B cell (primary cell): ENCODE data around the gene REEP6. TPM values are rescaled to one million over a fixed set of nuclear protein-coding genes. Genes with fewer than 3 reads are reported as not detected.

Source experiments
- ATAC-seq: fragments of 200-7000 bp; cut with Tn5 transposase; one replicate; pipeline ENCODE4 v1.10.0; 2021; ENCODE audit warnings: low read depth, mild to moderate bottlenecking, moderate number of reproducible peaks, moderate library complexity
- CTCF ChIA-PET: fragments of 350-600 bp; sonication (Branson Sonifier 250); formaldehyde crosslinking; loops from one replicate; lab custom pipeline; 2021; ENCODE audit warnings: antibody characterized with exemption, inconsistent platforms; lab: Charles Lee
- POLR2A ChIA-PET: fragments of 350-600 bp; sonication (Branson Sonifier 250); formaldehyde crosslinking; loops from one replicate; lab custom pipeline; 2021; ENCODE audit warnings: antibody characterized with exemption; lab: Charles Lee
- DNase-seq: peaks from one replicate; pipeline ENCODE4 v3.0.0; 2013
- H2AFZ ChIP-seq: 2 replicates; pipeline ENCODE4 v1.6.1; 2012; ENCODE audit warnings: mild to moderate bottlenecking, low read depth, low read length; ENCODE audit not compliant: insufficient read depth, poor library complexity, severe bottlenecking
- H3K27ac ChIP-seq, 2 donors: 1 replicate in 1 of 2; 2 replicates in 1 of 2; pipeline ENCODE4 v1.5.1; 2012 to 2013; ENCODE audit warnings: low read length in 2 of 2, mild to moderate bottlenecking in 2 of 2, moderate library complexity in 1 of 2
- H3K27me3 ChIP-seq, 4 experiments: fragments of 200-600 bp in 1 of 4; sonication (generic) in 1 of 4; replicated peaks in 1 of 4; 1 replicate in 2 of 4; 2 replicates in 2 of 4; pipeline versions ENCODE4 v1.6.1 to v1.7.0; 2013 to 2016; ENCODE audit warnings: low read length in 3 of 4, mild to moderate bottlenecking in 2 of 4, mixed read lengths in 1 of 4, moderate library complexity in 1 of 4; ENCODE audit not compliant: insufficient read depth in 4 of 4, control insufficient read depth in 3 of 4; ENCODE audit errors: control extremely low read depth in 1 of 4
- H3K36me3 ChIP-seq, 2 experiments: replicated peaks in 1 of 2; 1 replicate in 1 of 2; 2 replicates in 1 of 2; pipeline versions ENCODE4 v1.6.1 to v1.7.1; 2013; ENCODE audit warnings: low read length in 1 of 2; ENCODE audit not compliant: insufficient read depth in 2 of 2, control insufficient read depth in 1 of 2; ENCODE audit errors: control extremely low read depth in 1 of 2, extremely low read depth in 1 of 2
- H3K4me1 ChIP-seq, 2 donors: fragments of 200-600 bp in 1 of 2; sonication (generic) in 1 of 2; 1 replicate in 1 of 2; 2 replicates in 1 of 2; pipeline versions ENCODE4 v1.5.1 to v1.6.1; 2013 to 2017; ENCODE audit warnings: low read length in 2 of 2; ENCODE audit not compliant: control insufficient read depth in 2 of 2, insufficient read depth in 2 of 2
- H3K4me2 ChIP-seq: replicated peaks from 2 replicates; pipeline ENCODE3; 2012; ENCODE audit warnings: mild to moderate bottlenecking, low read depth, low read length; ENCODE audit not compliant: poor library complexity, severe bottlenecking
- H3K4me3 ChIP-seq, 5 experiments: fragments of 200-600 bp in 1 of 5; sonication (generic) in 1 of 5; 1 replicate in 3 of 5; 2 replicates in 2 of 5; pipeline versions ENCODE4 v1.5.1 to v1.7.0; 2011 to 2016; ENCODE audit warnings: low read length in 4 of 5, mild to moderate bottlenecking in 4 of 5, low read depth in 2 of 5, control low read depth in 1 of 5, moderate library complexity in 1 of 5; ENCODE audit not compliant: insufficient read depth in 1 of 5; ENCODE audit errors: control extremely low read depth in 1 of 5, extremely low read depth in 1 of 5
- H3K79me2 ChIP-seq: fragments of 200-600 bp; sonication (generic); one replicate; pipeline ENCODE4 v1.6.0; 2016; ENCODE audit warnings: low read length; ENCODE audit not compliant: control insufficient read depth, insufficient read depth
- H3K9ac ChIP-seq: fragments of 200-600 bp; sonication (generic); 2 replicates; pipeline ENCODE4 v1.6.1; 2017; ENCODE audit warnings: mild to moderate bottlenecking, low read length, moderate library complexity
- H3K9me3 ChIP-seq, 3 donors: one replicate each; pipeline versions ENCODE4 v1.6.1 to v1.7.1; 2013; ENCODE audit warnings: low read length in 2 of 3; ENCODE audit not compliant: control insufficient read depth in 2 of 3, insufficient read depth in 1 of 3; ENCODE audit errors: control extremely low read depth in 1 of 3
- H4K20me1 ChIP-seq: 2 replicates; pipeline ENCODE4 v1.6.0; 2012; ENCODE audit warnings: mild to moderate bottlenecking, low read length; ENCODE audit not compliant: insufficient read depth, control insufficient read depth, poor library complexity, severe bottlenecking
- H3K27ac Mint-ChIP-seq: one replicate; pipeline ENCODE4 v1.8.0; 2021; ENCODE audit warnings: mixed read lengths
- H3K27me3 Mint-ChIP-seq: one replicate; pipeline ENCODE4 v1.8.0; 2021; ENCODE audit warnings: mixed read lengths
- H3K4me1 Mint-ChIP-seq: one replicate; pipeline ENCODE4 v1.8.0; 2021; ENCODE audit warnings: mixed read lengths
- H3K4me3 Mint-ChIP-seq: one replicate; pipeline ENCODE4 v1.8.0; 2021; ENCODE audit warnings: mixed read lengths
- H3K9me3 Mint-ChIP-seq: one replicate; pipeline ENCODE4 v1.8.0; 2022; ENCODE audit warnings: mixed read lengths; ENCODE audit not compliant: insufficient read depth
- CTCF ChIP-seq: fragments of 200-600 bp; IDR thresholded peaks from one replicate; pipeline ENCODE4 v1.8.0; 2022; ENCODE audit warnings: antibody characterized with exemption, mild to moderate bottlenecking
- EZH2 ChIP-seq: IDR thresholded peaks from 2 replicates; pipeline ENCODE4 v1.6.1; 2012; ENCODE audit warnings: borderline replicate concordance, low read depth, mild to moderate bottlenecking, moderate library complexity, low read length; ENCODE audit not compliant: insufficient read depth, poor library complexity, severe bottlenecking
- WGBS: methylation state at CpG from one replicate; pipeline ENCODE4 v1.1.5; 2013; ENCODE audit warnings: missing lambda C conversion rate; ENCODE audit not compliant: insufficient coverage; 5-methylcytosine and 5-hydroxymethylcytosine counted together
- intact Hi-C: fragments of 100-400 bp; cut with micrococcal nuclease; formaldehyde crosslinking; loops from one replicate; pipeline ENCODE4 v1.10.0; 2022
- polyA plus RNA-seq: library from polyadenylated mRNA; depleted of rRNA; stranded (reverse); fragments of >200 nt; gene quantifications from 2 replicates; pipeline ENCODE4 v1.2.3, GENCODE V29; 2012
- total RNA-seq, 2 donors: library from RNA; stranded (reverse); fragments of 120-200 nt in 1 of 2; gene quantifications; 1 replicate in 1 of 2; 2 replicates in 1 of 2; pipeline versions ENCODE4 v1.2.3 to v1.2.4, GENCODE V29; 2013 to 2022

Gene REEP6
- total and polyA plus RNA-seq, 2 donors (not counting 1 experiment from before 2014, with no cell fraction given) = 0.64 to 1.1 TPM

- Histone ChIP-seq H2AFZ (no peak overlapping the region), H3K79me2 (no peaks in the 10 kb centered on the region), H4K20me1 (no peaks in the 10 kb centered on the region), H3K36me3 (no peaks in the 10 kb centered on the region), H3K9me3 (peaks cover 0 to 4% (median 0%) of the 10 kb centered on the region in 3 donors), H3K4me1 (peaks cover 4 to 8% of the 10 kb centered on the region in 2 donors), H3K4me2 (no peak overlapping the region), H3K27me3 (peaks cover 0 to 13% (median 2%) of the 10 kb centered on the region in 4 experiments), H3K27ac (no peak overlapping the region), H3K9ac (no peak overlapping the region), H3K4me3 (no peak overlapping the region)
- ATAC-seq (no peak), DNase-seq (no peak)
- peaks cover 4% of the 10 kb centered on the region for H3K27me3 Mint-ChIP-seq
- no peak overlapping the region for H3K27ac Mint-ChIP-seq
- intact Hi-C loops = no loop called here
- ChIA-PET POLR2A (interaction anchor here (0.6 kb wide), 1 partner anchor 112 kb away, joined by 3 read pairs; no protein-coding TSS in a partner anchor), CTCF (no interaction called here)
- H3K9me3 Mint-ChIP-seq = no peaks in the 10 kb centered on the region
- TF ChIP-seq CTCF (no peak), EZH2 (no peak)
- 86% methylated on average over 40 of the region's 40 CpGs for WGBS
- peaks cover 5% of the 10 kb centered on the region for H3K4me1 Mint-ChIP-seq
- H3K4me3 Mint-ChIP-seq = no peak overlapping the region
Observed at GRCh38 chr19:1495799-1496713, 5.1 kb downstream of the REEP6 start.
